CD4-positive, alpha-beta memory T cell (primary cell): ENCODE results near the gene PSMD14. TPM values are rescaled to one million over a fixed set of nuclear protein-coding genes. Genes with fewer than 3 reads are reported as not detected.

Experiments used
- CTCF ChIA-PET: fragments of 350-600 bp; sonication (Branson Sonifier 250); formaldehyde crosslinking; loops from one replicate; lab custom pipeline; 2021; ENCODE audit warnings: inconsistent platforms; ENCODE audit not compliant: partially characterized antibody; lab: Charles Lee
- POLR2A ChIA-PET: fragments of 350-600 bp; sonication (Branson Sonifier 250); formaldehyde crosslinking; loops from one replicate; lab custom pipeline; 2021; ENCODE audit not compliant: partially characterized antibody; lab: Charles Lee
- DNase-seq, 5 donors: peaks; one replicate each; pipeline versions ENCODE4 v3.0.0 to v3.0.0-alpha.2; 2020 to 2022; ENCODE audit warnings: mixed read lengths in 1 of 5
- H3K27ac ChIP-seq: one replicate; pipeline ENCODE4 v1.7.0; 2013; ENCODE audit warnings: low read depth, low read length
- H3K27me3 ChIP-seq: 2 replicates; pipeline ENCODE4 v1.7.0; 2013; ENCODE audit warnings: mild to moderate bottlenecking, low read length, moderate library complexity; ENCODE audit not compliant: insufficient read depth
- H3K36me3 ChIP-seq: 2 replicates; pipeline ENCODE4 v1.7.0; 2013; ENCODE audit warnings: mild to moderate bottlenecking, low read length, moderate library complexity; ENCODE audit not compliant: insufficient read depth
- H3K4me1 ChIP-seq: 2 replicates; pipeline ENCODE4 v1.7.0; 2013; ENCODE audit warnings: mild to moderate bottlenecking, low read length, moderate library complexity; ENCODE audit not compliant: insufficient read depth
- H3K4me3 ChIP-seq, 2 donors: one replicate each; pipeline ENCODE4 v1.7.0; 2013; ENCODE audit warnings: low read length in 2 of 2, mild to moderate bottlenecking in 1 of 2
- H3K9me3 ChIP-seq, 2 donors: one replicate each; pipeline ENCODE4 v1.7.0; 2013; ENCODE audit warnings: low read length in 2 of 2, control low read depth in 1 of 2; ENCODE audit not compliant: control insufficient read depth in 1 of 2
- H3K27ac Mint-ChIP-seq, 7 donors: one replicate each; pipeline ENCODE4 v1.8.0; 2020 to 2021; ENCODE audit warnings: mixed read lengths in 7 of 7, mild to moderate bottlenecking in 6 of 7, inconsistent platforms in 3 of 7, moderate library complexity in 3 of 7
- H3K27me3 Mint-ChIP-seq, 2 donors: one replicate each; pipeline ENCODE4 v1.8.0; 2020 to 2021; ENCODE audit warnings: mixed read lengths in 2 of 2
- H3K36me3 Mint-ChIP-seq, 2 donors: one replicate each; pipeline ENCODE4 v1.8.0; 2020 to 2021; ENCODE audit warnings: mixed read lengths in 2 of 2, inconsistent platforms in 1 of 2, mild to moderate bottlenecking in 1 of 2
- H3K4me1 Mint-ChIP-seq, 4 donors: one replicate each; pipeline ENCODE4 v1.8.0; 2020 to 2021; ENCODE audit warnings: mixed read lengths in 4 of 4, mild to moderate bottlenecking in 1 of 4
- H3K4me3 Mint-ChIP-seq, 8 donors: one replicate each; pipeline ENCODE4 v1.8.0; 2020 to 2021; ENCODE audit warnings: mixed read lengths in 8 of 8, mild to moderate bottlenecking in 7 of 8, moderate library complexity in 6 of 8, inconsistent platforms in 3 of 8
- H3K9me3 Mint-ChIP-seq, 8 donors: one replicate each; pipeline ENCODE4 v1.8.0; 2020 to 2021; ENCODE audit warnings: mixed read lengths in 8 of 8, mild to moderate bottlenecking in 5 of 8, inconsistent platforms in 3 of 8, moderate library complexity in 1 of 8
- intact Hi-C: fragments of 100-400 bp; cut with micrococcal nuclease; formaldehyde crosslinking; loops from one replicate; pipeline ENCODE4 v1.15.1; 2023
- polyA plus RNA-seq, 2 donors: library from polyadenylated mRNA; unstranded; fragments of 300-500 nt; fragmentation: Illumina TruSeq; gene quantifications; one replicate each; pipeline ENCODE4 v1.2.3, GENCODE V29; 2021
- total RNA-seq, 2 experiments: library from RNA; stranded (reverse); gene quantifications; one replicate each; pipeline ENCODE4 v1.2.3, GENCODE V29; 2021

The PSMD14 gene
- total and polyA plus RNA-seq, 4 experiments from 2014 or later = 14.1 to 95.4 (median 35.5) TPM

DNA sequence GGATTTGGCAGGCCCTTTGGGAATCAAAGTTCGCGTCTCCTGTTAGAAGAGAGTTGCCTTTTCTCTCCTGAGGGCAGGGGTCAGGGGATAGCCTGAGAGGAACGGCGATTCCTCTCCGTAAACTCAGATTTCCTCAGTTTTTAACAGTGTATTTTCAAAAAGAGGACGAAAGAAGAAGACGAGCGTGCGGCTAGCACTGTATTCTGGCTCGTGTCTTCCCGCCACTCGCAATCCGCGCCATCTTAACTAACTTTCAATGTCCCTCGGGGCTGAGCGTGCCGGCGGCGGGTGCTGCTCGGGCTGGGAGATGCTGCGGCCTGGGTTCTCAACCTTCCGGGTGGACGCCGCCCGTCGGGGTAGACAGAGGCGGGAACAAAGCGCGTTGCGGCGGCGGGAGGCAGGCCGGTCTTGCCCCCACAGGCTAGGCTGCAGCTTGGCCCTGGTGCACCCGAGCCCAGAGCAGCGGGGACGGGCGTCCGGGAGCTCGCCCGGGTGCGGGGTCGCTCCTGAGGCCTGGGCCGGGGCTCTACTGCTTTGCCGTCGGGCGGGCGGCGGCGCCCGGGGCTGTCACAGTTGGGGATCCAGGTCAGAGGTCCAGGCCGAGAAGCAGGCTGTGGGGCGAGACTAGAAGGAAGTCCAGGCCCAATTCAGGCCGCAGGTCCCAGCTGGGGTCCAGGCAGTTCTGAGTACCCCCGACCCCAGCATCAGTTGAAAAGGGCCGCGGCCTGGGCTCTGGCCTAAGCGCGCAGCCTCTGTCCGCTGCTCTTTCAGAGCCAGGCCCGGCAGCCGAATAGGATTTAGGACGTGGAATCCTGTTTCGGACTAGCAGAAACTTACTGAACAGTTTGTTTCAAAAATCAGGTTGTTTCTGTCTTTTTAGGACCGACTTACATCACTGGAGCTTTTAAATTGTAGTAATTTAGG, 119.7 kb downstream of the PSMD14 start:
- DNase-seq = no peak
- peaks cover 62 to 67% of the 10 kb centered on the region in 2 donors for H3K27me3 Mint-ChIP-seq
- Histone ChIP-seq H3K4me3 (no peak overlapping the region), H3K4me1 (peaks cover 18% of the 10 kb centered on the region), H3K27me3 (peaks cover 47% of the 10 kb centered on the region), H3K27ac (no peak overlapping the region), H3K9me3 (no peaks in the 10 kb centered on the region), H3K36me3 (no peaks in the 10 kb centered on the region)
- H3K9me3 Mint-ChIP-seq = peaks cover 0 to 32% (median 14%) of the 10 kb centered on the region in 8 donors
- peak overlapping the region in 3 of 7 donors; percentile 15 to 76 (median 54) for H3K27ac Mint-ChIP-seq
- peaks cover 0 to 3% of the 10 kb centered on the region in 2 donors for H3K36me3 Mint-ChIP-seq
- H3K4me1 Mint-ChIP-seq = peaks cover 13 to 34% (median 22%) of the 10 kb centered on the region in 4 donors
- intact Hi-C loops = no loop called here
- POLR2A ChIA-PET = interaction anchor here (0.8 kb wide), 1 partner anchor 15 kb away, joined by 3 read pairs; no protein-coding TSS in a partner anchor
- H3K4me3 Mint-ChIP-seq = peak overlapping the region; percentile 42 to 83 (median 72)
- CTCF ChIA-PET = no interaction called here

DNA sequence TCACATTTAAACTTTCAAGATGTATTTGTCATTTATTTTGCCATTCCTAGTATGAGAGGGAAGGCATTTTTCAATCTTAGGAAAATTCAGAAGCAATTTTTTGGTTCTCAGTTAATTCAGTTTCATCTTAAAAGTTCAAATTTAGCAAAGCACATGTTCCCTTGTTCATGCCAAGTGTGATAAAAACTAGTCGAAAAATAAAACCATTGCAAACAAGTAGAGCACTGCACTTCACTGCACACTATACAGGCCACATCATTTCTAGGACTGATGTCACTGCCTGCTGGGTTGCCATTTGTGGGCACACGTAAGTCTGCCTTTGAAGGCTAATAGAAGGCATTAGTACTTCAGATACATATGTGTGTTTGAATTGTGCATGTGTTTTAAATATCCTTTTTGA, 122.2 kb downstream of the PSMD14 start:
- Mint-ChIP-seq H3K9me3 (peaks cover 0 to 21% (median 12%) of the 10 kb centered on the region in 8 donors), H3K36me3 (no peaks in the 10 kb centered on the region), H3K27me3 (peaks cover 54 to 62% of the 10 kb centered on the region in 2 donors), H3K27ac (no peak overlapping the region), H3K4me1 (peaks cover 6 to 16% (median 11%) of the 10 kb centered on the region in 4 donors), H3K4me3 (no peak overlapping the region)
- Histone ChIP-seq H3K27ac (no peak overlapping the region), H3K9me3 (no peaks in the 10 kb centered on the region), H3K27me3 (peaks cover 31% of the 10 kb centered on the region), H3K4me1 (peaks cover 7% of the 10 kb centered on the region), H3K36me3 (no peaks in the 10 kb centered on the region), H3K4me3 (no peak overlapping the region)
- ChIA-PET CTCF (no interaction called here), POLR2A (no interaction called here)
- no peak for DNase-seq
- intact Hi-C loops = no loop called here

GRCh38 chr2:161432107-161432506, 123.9 kb downstream of the PSMD14 start:
- Histone ChIP-seq H3K36me3 (no peaks in the 10 kb centered on the region), H3K27ac (no peak overlapping the region), H3K4me1 (peaks cover 6% of the 10 kb centered on the region), H3K9me3 (no peaks in the 10 kb centered on the region), H3K4me3 (no peak overlapping the region), H3K27me3 (peaks cover 16% of the 10 kb centered on the region)
- H3K4me3 Mint-ChIP-seq = no peak overlapping the region
- CTCF ChIA-PET = no interaction called here
- H3K36me3 Mint-ChIP-seq = no peaks in the 10 kb centered on the region
- intact Hi-C loops = no loop called here
- H3K27ac Mint-ChIP-seq = no peak overlapping the region
- no peak for DNase-seq
- peaks cover 3 to 6% (median 5%) of the 10 kb centered on the region in 4 donors for H3K4me1 Mint-ChIP-seq
- POLR2A ChIA-PET = no interaction called here
- peaks cover 49 to 56% of the 10 kb centered on the region in 2 donors for H3K27me3 Mint-ChIP-seq
- peaks cover 0 to 18% (median 9%) of the 10 kb centered on the region in 8 donors for H3K9me3 Mint-ChIP-seq

DNA sequence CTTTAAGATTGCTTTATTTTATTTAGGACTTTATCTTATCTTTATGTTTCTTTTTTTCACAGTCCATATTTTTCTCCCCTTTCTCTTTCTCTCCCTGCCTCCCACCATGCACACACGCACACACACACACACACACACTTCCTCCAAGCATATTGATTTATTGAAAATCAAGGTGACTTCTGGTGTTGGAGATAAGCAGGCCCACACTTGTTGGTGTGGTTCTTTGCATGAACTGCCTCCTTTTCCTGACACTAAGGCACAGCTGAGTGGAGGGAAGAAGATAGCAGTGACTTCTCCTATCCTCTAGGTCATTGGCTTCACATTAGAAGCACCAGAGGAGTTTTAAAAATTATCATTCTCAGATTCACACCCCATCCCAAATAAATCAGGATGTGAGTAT, 125.9 kb downstream of the PSMD14 start:
- Mint-ChIP-seq H3K4me3 (no peak overlapping the region), H3K36me3 (no peaks in the 10 kb centered on the region), H3K9me3 (peaks cover 0 to 11% (median 3%) of the 10 kb centered on the region in 8 donors), H3K27ac (no peak overlapping the region), H3K4me1 (no peaks in the 10 kb centered on the region), H3K27me3 (peaks cover 41 to 48% of the 10 kb centered on the region in 2 donors)
- CTCF ChIA-PET = no interaction called here
- intact Hi-C loops = no loop called here
- H3K27me3 ChIP-seq = peaks cover 4% of the 10 kb centered on the region
- no peak for DNase-seq
- H3K36me3 ChIP-seq = no peaks in the 10 kb centered on the region
- H3K4me1 ChIP-seq = no peaks in the 10 kb centered on the region
- H3K9me3 ChIP-seq = no peaks in the 10 kb centered on the region
- POLR2A ChIA-PET = no interaction called here
- no peak overlapping the region for H3K27ac ChIP-seq
- H3K4me3 ChIP-seq = no peak overlapping the region

DNA sequence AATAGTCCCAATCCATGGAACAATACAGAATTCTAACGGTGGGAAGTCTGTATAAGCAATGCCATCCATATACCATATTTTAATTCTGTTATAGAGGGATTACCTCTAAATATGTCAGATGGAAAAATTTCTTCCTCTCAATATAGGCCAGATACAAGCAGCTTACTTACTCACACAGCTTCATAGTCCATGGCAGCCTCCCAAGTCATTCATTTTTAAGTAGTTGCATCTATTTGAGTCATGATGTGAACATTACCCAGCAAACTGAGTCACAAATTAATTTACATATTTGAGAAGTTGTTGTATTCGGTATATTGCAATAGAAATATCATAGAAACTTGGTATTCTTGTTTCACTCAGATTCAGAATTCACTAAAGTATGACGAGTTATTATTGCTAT, 128.2 kb downstream of the PSMD14 start:
- Histone ChIP-seq H3K4me3 (no peak overlapping the region), H3K36me3 (no peaks in the 10 kb centered on the region), H3K27ac (no peak overlapping the region), H3K4me1 (no peaks in the 10 kb centered on the region), H3K9me3 (no peaks in the 10 kb centered on the region), H3K27me3 (peaks cover 4% of the 10 kb centered on the region)
- Mint-ChIP-seq H3K27ac (no peak overlapping the region), H3K9me3 (peaks cover 0 to 8% (median 3%) of the 10 kb centered on the region in 8 donors), H3K27me3 (peaks cover 27 to 36% of the 10 kb centered on the region in 2 donors), H3K4me1 (no peaks in the 10 kb centered on the region), H3K4me3 (no peak overlapping the region), H3K36me3 (no peaks in the 10 kb centered on the region)
- ChIA-PET CTCF (no interaction called here), POLR2A (no interaction called here)
- no peak for DNase-seq
- intact Hi-C loops = no loop called here

DNA sequence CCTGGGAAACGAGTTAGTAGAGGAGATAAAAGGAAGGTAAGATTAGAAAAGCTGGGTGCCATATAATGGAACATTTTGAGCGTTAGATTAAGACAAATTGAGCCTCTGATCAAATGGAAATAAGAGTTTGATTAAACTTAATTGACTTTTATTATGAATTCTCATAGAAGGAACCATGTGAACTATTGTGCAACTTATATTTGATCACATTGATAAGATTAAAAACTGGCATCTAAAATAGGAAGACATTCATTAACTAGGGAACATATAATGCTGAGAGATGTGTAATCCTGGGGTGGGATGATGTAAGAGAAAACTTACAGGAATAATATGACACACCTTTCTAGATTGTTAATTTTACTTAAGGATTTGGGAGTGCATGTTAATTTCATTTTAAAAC, 130.4 kb downstream of the PSMD14 start:
- Mint-ChIP-seq H3K36me3 (no peaks in the 10 kb centered on the region), H3K27me3 (peaks cover 28 to 40% of the 10 kb centered on the region in 2 donors), H3K27ac (no peak overlapping the region), H3K4me3 (no peak overlapping the region), H3K9me3 (peaks cover 0 to 8% (median 3%) of the 10 kb centered on the region in 8 donors), H3K4me1 (no peaks in the 10 kb centered on the region)
- peaks cover 4% of the 10 kb centered on the region for H3K27me3 ChIP-seq
- H3K9me3 ChIP-seq = no peaks in the 10 kb centered on the region
- POLR2A ChIA-PET = no interaction called here
- intact Hi-C loops = no loop called here
- CTCF ChIA-PET = no interaction called here
- H3K27ac ChIP-seq = no peak overlapping the region
- DNase-seq = no peak
- no peaks in the 10 kb centered on the region for H3K36me3 ChIP-seq
- no peaks in the 10 kb centered on the region for H3K4me1 ChIP-seq
- H3K4me3 ChIP-seq = no peak overlapping the region

- intact Hi-C loops = no loop called here
- H3K9me3 ChIP-seq = no peaks in the 10 kb centered on the region
- H3K27me3 Mint-ChIP-seq = peaks cover 19 to 28% of the 10 kb centered on the region in 2 donors
- no peak for DNase-seq
- no peak overlapping the region for H3K27ac Mint-ChIP-seq
- H3K4me3 ChIP-seq = no peak overlapping the region
- H3K4me1 Mint-ChIP-seq = no peaks in the 10 kb centered on the region
- H3K36me3 ChIP-seq = no peaks in the 10 kb centered on the region
- no peak overlapping the region for H3K27ac ChIP-seq
- H3K4me3 Mint-ChIP-seq = no peak overlapping the region
- CTCF ChIA-PET = no interaction called here
- H3K27me3 ChIP-seq = peaks cover 3% of the 10 kb centered on the region
- POLR2A ChIA-PET = no interaction called here
- no peaks in the 10 kb centered on the region for H3K9me3 Mint-ChIP-seq
- H3K4me1 ChIP-seq = no peaks in the 10 kb centered on the region
- H3K36me3 Mint-ChIP-seq = no peaks in the 10 kb centered on the region
Observed at GRCh38 chr2:161445097-161445496, 136.9 kb downstream of the PSMD14 start.
